Neural cell (in vitro differentiated cells): ENCODE results near the gene RSBN1. TPM values are rescaled to one million over a fixed set of nuclear protein-coding genes. Genes with fewer than 3 reads are reported as not detected.

Experiments used
- polyA plus RNA-seq: library from polyadenylated mRNA; depleted of rRNA; stranded (reverse); fragments of >200 nt; gene quantifications from 2 replicates; pipeline ENCODE4 v1.2.3, GENCODE V29; 2014

Gene RSBN1
- polyA plus RNA-seq, 1 donor from 2014 or later, result 33.7 TPM

Other genes with a start within 250 kb of the RSBN1 start
- 41.9 and 46.1 TPM in 2 replicates for gene PHTF1, start 53.0 kb downstream of the RSBN1 start, polyA plus RNA-seq
- 0.72 and 0.92 TPM in 2 replicates for gene PTPN22, start 59.2 kb upstream of the RSBN1 start, polyA plus RNA-seq
- 2.6 and 4.7 TPM in 2 replicates for gene BCL2L15, start 75.1 kb upstream of the RSBN1 start, polyA plus RNA-seq
- gene AP4B1, start 92.3 kb upstream of the RSBN1 start, polyA plus RNA-seq, result 178 and 192 TPM in 2 replicates
- gene DCLRE1B, start 92.8 kb upstream of the RSBN1 start, polyA plus RNA-seq, result 7.3 and 8.7 TPM in 2 replicates
- 20.3 and 22.9 TPM in 2 replicates for gene HIPK1, start 116.8 kb upstream of the RSBN1 start, polyA plus RNA-seq
- gene OLFML3, start 167.0 kb upstream of the RSBN1 start, polyA plus RNA-seq, result not detected in 2 replicates